Myocyte (in vitro differentiated cells): ENCODE measurements around the gene HOXD10. TPM values are rescaled to one million over a fixed set of nuclear protein-coding genes. Genes with fewer than 3 reads are reported as not detected.

ENCODE experiments used
- DNase-seq: peaks from one replicate; pipeline ENCODE4 v3.0.0-alpha.2; 2012; ENCODE audit warnings: low read depth
- total RNA-seq: library from RNA; depleted of rRNA; stranded (reverse); fragments of >200 nt; gene quantifications from 2 replicates; pipeline ENCODE4 v1.2.3, GENCODE V29; 2014

Gene HOXD10
- total RNA-seq, 1 donor from 2014 or later: not detected

GRCh38 chr2:176132205-176133171 lies 15.9 kb downstream of the HOXD10 start:
- no peak for DNase-seq

- DNase-seq: no peak
Measured at GRCh38 chr2:176133389-176133788, 16.8 kb downstream of the HOXD10 start.

- no peak for DNase-seq
Measured at GRCh38 chr2:176134035-176134434, 17.5 kb downstream of the HOXD10 start.

- no peak for DNase-seq
Measured at GRCh38 chr2:176135035-176135440, 18.5 kb downstream of the HOXD10 start.

GRCh38 chr2:176136374-176137251 lies 20.0 kb downstream of the HOXD10 start:
- peak; percentile 27 for DNase-seq

- no peak for DNase-seq
Measured at GRCh38 chr2:176137252-176137580, 20.6 kb downstream of the HOXD10 start.

GRCh38 chr2:176137906-176138305 lies 21.3 kb downstream of the HOXD10 start:
- DNase-seq: no peak

GRCh38 chr2:176138526-176138922 lies 21.9 kb downstream of the HOXD10 start:
- DNase-seq: no peak

- DNase-seq: no peak
Measured at GRCh38 chr2:176138923-176139660, 22.5 kb downstream of the HOXD10 start.

GRCh38 chr2:176139661-176140512 lies 23.3 kb downstream of the HOXD10 start:
- DNase-seq: no peak

- DNase-seq: peak; percentile 75
Measured at GRCh38 chr2:176140513-176141317, 24.1 kb downstream of the HOXD10 start.

GRCh38 chr2:176142281-176142680 lies 25.7 kb downstream of the HOXD10 start:
- DNase-seq: no peak

- DNase-seq: no peak
Measured at GRCh38 chr2:176145085-176145969, 28.7 kb downstream of the HOXD10 start.

GRCh38 chr2:176146101-176146500 lies 29.5 kb downstream of the HOXD10 start:
- DNase-seq: no peak

GRCh38 chr2:176146645-176147044 lies 30.1 kb downstream of the HOXD10 start:
- DNase-seq: no peak

GRCh38 chr2:176147210-176147799 lies 30.7 kb downstream of the HOXD10 start:
- DNase-seq: no peak

GRCh38 chr2:176147800-176148496 lies 31.4 kb downstream of the HOXD10 start:
- DNase-seq: no peak
